ENCODE measurements around the gene CDK5RAP2.

CDK5RAP2 gene

GRCh38 chr9:120377268-120378159 lies 202.5 kb downstream of the CDK5RAP2 start:
- DNase-seq: no peak

- no peak for DNase-seq
Observed at GRCh38 chr9:120376101-120376500, 203.9 kb downstream of the CDK5RAP2 start.

- no peak for DNase-seq
Observed at GRCh38 chr9:120375316-120375715, 204.7 kb downstream of the CDK5RAP2 start.

GRCh38 chr9:120374817-120375216 lies 205.2 kb downstream of the CDK5RAP2 start:
- no peak for DNase-seq

GRCh38 chr9:120374239-120374638 lies 205.7 kb downstream of the CDK5RAP2 start:
- DNase-seq: no peak

GRCh38 chr9:120372040-120372439 lies 207.9 kb downstream of the CDK5RAP2 start:
- DNase-seq: no peak

GRCh38 chr9:120369608-120370220 lies 210.3 kb downstream of the CDK5RAP2 start:
- no peak for DNase-seq

- no peak for DNase-seq
Observed at GRCh38 chr9:120368799-120369198, 211.2 kb downstream of the CDK5RAP2 start.

GRCh38 chr9:120366644-120367019 lies 213.3 kb downstream of the CDK5RAP2 start:
- DNase-seq: peak; percentile 30

- DNase-seq: no peak
Observed at GRCh38 chr9:120365386-120365785, 214.6 kb downstream of the CDK5RAP2 start.

- peak; percentile 29 for DNase-seq
Observed at GRCh38 chr9:120363697-120364096, 216.3 kb downstream of the CDK5RAP2 start.

- no peak for DNase-seq
Observed at GRCh38 chr9:120362446-120362845, 217.5 kb downstream of the CDK5RAP2 start.

GRCh38 chr9:120361551-120361950 lies 218.4 kb downstream of the CDK5RAP2 start:
- DNase-seq: no peak

GRCh38 chr9:120360510-120360909 lies 219.5 kb downstream of the CDK5RAP2 start:
- DNase-seq: no peak

- DNase-seq: no peak
Observed at GRCh38 chr9:120360046-120360445, 219.9 kb downstream of the CDK5RAP2 start.

- DNase-seq: no peak
Observed at GRCh38 chr9:120358877-120359276, 221.1 kb downstream of the CDK5RAP2 start.

GRCh38 chr9:120353506-120353905 lies 226.5 kb downstream of the CDK5RAP2 start:
- no peak for DNase-seq

GRCh38 chr9:120351106-120351505 lies 228.9 kb downstream of the CDK5RAP2 start:
- DNase-seq: no peak

GRCh38 chr9:120350596-120350995 lies 229.4 kb downstream of the CDK5RAP2 start:
- no peak for DNase-seq

- peak; percentile 75 for DNase-seq
Observed at GRCh38 chr9:120348951-120349429, 231.0 kb downstream of the CDK5RAP2 start.

GRCh38 chr9:120345379-120345778 lies 234.6 kb downstream of the CDK5RAP2 start:
- no peak for DNase-seq

- no peak for DNase-seq
Observed at GRCh38 chr9:120344230-120344629, 235.7 kb downstream of the CDK5RAP2 start.

GRCh38 chr9:120343416-120343815 lies 236.6 kb downstream of the CDK5RAP2 start:
- DNase-seq: peak; percentile 48

Measured in NCI-H82 (cell line).